GM23338 (cell line): ENCODE results near the gene OSBPL5. TPM values are rescaled to one million over a fixed set of nuclear protein-coding genes. Genes with fewer than 3 reads are reported as not detected.

Source experiments
- ATAC-seq: fragments of 200-7000 bp; cut with Tn5 transposase; 3 replicates; pipeline ENCODE4 v1.9.1; 2020
- DNase-seq: peaks from one replicate; pipeline ENCODE4 v3.0.0-alpha.2; 2015; ENCODE audit warnings: low spot score
- H2AFZ ChIP-seq: fragments of 200-600 bp; sonication (generic); 2 replicates; pipeline ENCODE4 v1.8.0; 2016; ENCODE audit warnings: antibody characterized with exemption, mild to moderate bottlenecking, moderate library complexity
- H3F3A ChIP-seq: fragments of 200-600 bp; sonication (generic); replicated peaks from 2 replicates; pipeline ENCODE4 v1.8.0; 2017; ENCODE audit warnings: antibody characterized with exemption, mixed run types, low read depth
- H3K27ac ChIP-seq: fragments of 200-600 bp; sonication (generic); 2 replicates; pipeline ENCODE4 v1.6.1; 2016; ENCODE audit warnings: low read depth
- H3K27me3 ChIP-seq: fragments of 200-600 bp; sonication (generic); 2 replicates; pipeline ENCODE4 v1.8.0; 2016; ENCODE audit warnings: mild to moderate bottlenecking, mixed run types, moderate library complexity; ENCODE audit not compliant: insufficient read depth
- H3K36me3 ChIP-seq: fragments of 200-600 bp; sonication (generic); 2 replicates; pipeline ENCODE4 v1.8.0; 2016; ENCODE audit warnings: mild to moderate bottlenecking; ENCODE audit not compliant: insufficient read depth
- H3K4me1 ChIP-seq: fragments of 200-600 bp; sonication (generic); 2 replicates; pipeline ENCODE4 v1.8.0; 2016; ENCODE audit warnings: mild to moderate bottlenecking, moderate library complexity; ENCODE audit not compliant: insufficient read depth
- H3K4me2 ChIP-seq: fragments of 200-600 bp; sonication (generic); 2 replicates; pipeline ENCODE4 v1.7.1; 2017; ENCODE audit warnings: mixed run types
- H3K4me3 ChIP-seq: fragments of 200-600 bp; sonication (generic); 2 replicates; pipeline ENCODE4 v1.6.1; 2016; ENCODE audit warnings: mixed run types
- H3K79me2 ChIP-seq: fragments of 200-600 bp; sonication (generic); replicated peaks from 2 replicates; pipeline ENCODE4 v1.8.0; 2017; ENCODE audit warnings: mild to moderate bottlenecking; ENCODE audit not compliant: insufficient read depth
- H3K9me2 ChIP-seq: fragments of 200-600 bp; sonication (generic); 2 replicates; pipeline ENCODE4 v1.8.0; 2017; ENCODE audit not compliant: insufficient read depth
- H4K20me1 ChIP-seq: fragments of 200-600 bp; sonication (generic); replicated peaks from 2 replicates; pipeline ENCODE4 v1.8.0; 2017; ENCODE audit warnings: mild to moderate bottlenecking; ENCODE audit not compliant: insufficient read depth
- H3K27ac Mint-ChIP-seq: 2 replicates; pipeline ENCODE4 v1.8.0; 2020; ENCODE audit warnings: inconsistent platforms, mild to moderate bottlenecking, moderate library complexity, mixed read lengths
- H3K27me3 Mint-ChIP-seq: 3 replicates; pipeline ENCODE4 v1.8.0; 2022; ENCODE audit warnings: low read depth, mild to moderate bottlenecking, moderate library complexity, mixed read lengths, inconsistent platforms; ENCODE audit not compliant: insufficient read depth, poor library complexity
- H3K36me3 Mint-ChIP-seq: 3 replicates; pipeline ENCODE4 v1.8.0; 2021; ENCODE audit warnings: low read depth, mild to moderate bottlenecking, inconsistent platforms, moderate library complexity, mixed read lengths
- H3K4me1 Mint-ChIP-seq: 3 replicates; pipeline ENCODE4 v1.8.0; 2020; ENCODE audit warnings: mild to moderate bottlenecking, inconsistent platforms, mixed read lengths
- H3K4me3 Mint-ChIP-seq: 3 replicates; pipeline ENCODE4 v1.8.0; 2021; ENCODE audit warnings: moderate library complexity, mild to moderate bottlenecking, inconsistent platforms, mixed read lengths
- H3K9me3 Mint-ChIP-seq: 3 replicates; pipeline ENCODE4 v1.8.0; 2020; ENCODE audit warnings: moderate library complexity, mild to moderate bottlenecking, inconsistent platforms, mixed read lengths
- EZH2 ChIP-seq: fragments of 200-600 bp; sonication (generic); IDR thresholded peaks from one replicate; pipeline ENCODE4 v1.8.0; 2017; ENCODE audit warnings: antibody characterized with exemption, mild to moderate bottlenecking, low read depth; ENCODE audit not compliant: unreplicated experiment
- EZH2phosphoT487 ChIP-seq: fragments of 200-600 bp; sonication (generic); IDR thresholded peaks from one replicate; pipeline ENCODE4 v1.8.1; 2018; ENCODE audit warnings: antibody characterized with exemption; ENCODE audit not compliant: unreplicated experiment
- JUNB ChIP-seq: IDR thresholded peaks from one replicate; pipeline ENCODE4 v1.6.1; 2016; ENCODE audit warnings: antibody characterized with exemption; ENCODE audit not compliant: unreplicated experiment
- POLR2AphosphoS5 ChIP-seq: IDR thresholded peaks from 2 replicates; pipeline ENCODE4 v1.6.1; 2016; ENCODE audit warnings: antibody characterized with exemption, low read depth
- ZNF114 ChIP-seq: fragments of 250-450 bp; sonication (Bioruptor Pico); IDR thresholded peaks from 2 replicates; pipeline ENCODE4 v1.5.0; 2020; ENCODE audit warnings: mild to moderate bottlenecking, moderate library complexity
- ZNF331 ChIP-seq: fragments of 250-450 bp; sonication (Bioruptor Pico); IDR thresholded peaks from 2 replicates; pipeline ENCODE4 v1.5.0; 2020; ENCODE audit warnings: low read depth, mild to moderate bottlenecking, moderate library complexity
- polyA plus RNA-seq: library from polyadenylated mRNA; unstranded; fragments of >200 nt; fragmentation: Nextera tagmentation; extraction: Ambion mirVana; gene quantifications from 2 replicates; pipeline ENCODE4 v1.2.1, GENCODE V29; 2016
- total RNA-seq: library from RNA; depleted of rRNA; stranded (reverse); fragments of >200 nt; shearing (Covaris generic); gene quantifications from 2 replicates; pipeline ENCODE4 v1.2.3, GENCODE V29; 2014
- TF ChIP-seq, protein P1 (sequence below), 2 experiments: fragments of 200-600 bp in 1 of 2; sonication (generic) in 1 of 2; conservative IDR thresholded peaks; 2 replicates each; pipeline versions ENCODE4 v1.5.1 to v1.6.1; 2016 to 2017; ENCODE audit warnings: antibody characterized with exemption in 2 of 2, low read depth in 2 of 2, mild to moderate bottlenecking in 2 of 2, moderate library complexity in 1 of 2
- TF ChIP-seq, protein P2 (sequence below): fragments of 250-450 bp; sonication (Bioruptor Pico); IDR thresholded peaks from 2 replicates; pipeline ENCODE4 v1.5.0; 2020; ENCODE audit warnings: mild to moderate bottlenecking, moderate library complexity
- TF ChIP-seq, protein P3 (sequence below): IDR thresholded peaks from 2 replicates; pipeline ENCODE4 v1.6.1; 2016; ENCODE audit warnings: antibody characterized with exemption

The OSBPL5 gene
- total and polyA plus RNA-seq, 2 experiments from 2014 or later = 2.7 to 12.0 TPM

DNA sequence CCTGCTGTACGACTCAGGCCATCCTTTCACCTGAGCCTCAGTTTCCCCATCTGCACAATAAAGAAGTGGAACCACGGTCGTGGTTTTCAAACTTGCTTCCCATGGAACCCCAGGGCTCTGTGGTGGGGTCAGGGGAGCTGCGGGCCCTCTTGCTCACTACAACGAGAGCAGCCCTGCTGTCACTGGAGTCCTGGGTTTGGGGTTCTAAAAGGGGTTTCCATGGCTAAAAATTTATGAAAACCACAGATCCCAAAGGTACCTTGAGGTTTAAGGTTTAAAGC, 62.5 kb downstream of the OSBPL5 start (continued):
- TF ChIP-seq, protein P1, sequence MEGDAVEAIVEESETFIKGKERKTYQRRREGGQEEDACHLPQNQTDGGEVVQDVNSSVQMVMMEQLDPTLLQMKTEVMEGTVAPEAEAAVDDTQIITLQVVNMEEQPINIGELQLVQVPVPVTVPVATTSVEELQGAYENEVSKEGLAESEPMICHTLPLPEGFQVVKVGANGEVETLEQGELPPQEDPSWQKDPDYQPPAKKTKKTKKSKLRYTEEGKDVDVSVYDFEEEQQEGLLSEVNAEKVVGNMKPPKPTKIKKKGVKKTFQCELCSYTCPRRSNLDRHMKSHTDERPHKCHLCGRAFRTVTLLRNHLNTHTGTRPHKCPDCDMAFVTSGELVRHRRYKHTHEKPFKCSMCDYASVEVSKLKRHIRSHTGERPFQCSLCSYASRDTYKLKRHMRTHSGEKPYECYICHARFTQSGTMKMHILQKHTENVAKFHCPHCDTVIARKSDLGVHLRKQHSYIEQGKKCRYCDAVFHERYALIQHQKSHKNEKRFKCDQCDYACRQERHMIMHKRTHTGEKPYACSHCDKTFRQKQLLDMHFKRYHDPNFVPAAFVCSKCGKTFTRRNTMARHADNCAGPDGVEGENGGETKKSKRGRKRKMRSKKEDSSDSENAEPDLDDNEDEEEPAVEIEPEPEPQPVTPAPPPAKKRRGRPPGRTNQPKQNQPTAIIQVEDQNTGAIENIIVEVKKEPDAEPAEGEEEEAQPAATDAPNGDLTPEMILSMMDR (conservative IDR thresholded peaks at IDR 0.05; ENCODE audit: low read depth in 2 of 2) = no peak

DNA sequence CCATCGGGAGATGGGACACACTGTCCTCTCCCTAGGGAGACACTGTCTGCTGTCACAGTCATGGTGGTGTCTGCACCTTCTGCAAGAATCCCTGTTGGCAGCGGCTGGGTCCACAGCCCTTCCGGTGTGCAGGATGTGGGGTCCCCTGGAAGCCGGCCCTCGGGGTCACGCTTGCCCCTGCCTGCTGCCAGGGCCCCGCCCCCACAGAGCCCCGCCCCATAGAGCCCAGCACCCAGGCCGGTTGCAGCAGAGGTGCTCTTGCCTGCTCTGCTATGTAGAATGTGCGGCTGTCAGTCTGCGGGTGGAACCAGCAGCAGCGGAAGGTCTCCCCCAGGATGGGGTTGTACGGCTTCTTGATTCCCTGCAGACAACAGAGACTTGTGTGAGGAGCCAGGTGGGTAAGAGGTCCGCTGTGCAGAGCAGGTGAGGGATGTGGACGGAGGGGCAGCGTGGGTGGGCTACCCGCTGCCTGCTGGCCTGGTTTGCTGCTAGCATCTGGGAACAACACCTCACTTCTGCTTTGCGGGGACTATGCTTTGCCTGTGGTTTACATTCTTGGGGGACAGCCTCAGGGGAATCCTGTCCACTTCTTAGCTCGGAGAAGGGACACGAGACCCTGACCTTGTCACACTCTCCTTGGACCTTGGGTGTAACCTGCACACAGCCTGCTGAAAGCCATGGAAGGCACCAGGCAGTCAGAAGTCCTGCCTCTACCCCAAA, 63.0 kb downstream of the OSBPL5 start:
- H3K79me2 ChIP-seq = no peaks in the 10 kb centered on the region
- H3K27me3 Mint-ChIP-seq = peaks cover 5% of the 10 kb centered on the region
- no peaks in the 10 kb centered on the region for H3K36me3 Mint-ChIP-seq
- no peaks in the 10 kb centered on the region for H3K9me2 ChIP-seq
- no peak overlapping the region for H3K27ac Mint-ChIP-seq
- H3K4me1 ChIP-seq = no peaks in the 10 kb centered on the region
- H4K20me1 ChIP-seq = no peaks in the 10 kb centered on the region
- no peaks in the 10 kb centered on the region for H3K27me3 ChIP-seq
- no peak overlapping the region for H3K4me3 Mint-ChIP-seq
- H3K4me2 ChIP-seq = no peak overlapping the region
- H3K27ac ChIP-seq = no peak overlapping the region
- no peaks in the 10 kb centered on the region for H3F3A ChIP-seq
- no peak overlapping the region for H3K4me3 ChIP-seq
- DNase-seq (no peak), ATAC-seq (peak; percentile 57)
- no peak for TF ChIP-seq EZH2
- TF ChIP-seq, protein P2, sequence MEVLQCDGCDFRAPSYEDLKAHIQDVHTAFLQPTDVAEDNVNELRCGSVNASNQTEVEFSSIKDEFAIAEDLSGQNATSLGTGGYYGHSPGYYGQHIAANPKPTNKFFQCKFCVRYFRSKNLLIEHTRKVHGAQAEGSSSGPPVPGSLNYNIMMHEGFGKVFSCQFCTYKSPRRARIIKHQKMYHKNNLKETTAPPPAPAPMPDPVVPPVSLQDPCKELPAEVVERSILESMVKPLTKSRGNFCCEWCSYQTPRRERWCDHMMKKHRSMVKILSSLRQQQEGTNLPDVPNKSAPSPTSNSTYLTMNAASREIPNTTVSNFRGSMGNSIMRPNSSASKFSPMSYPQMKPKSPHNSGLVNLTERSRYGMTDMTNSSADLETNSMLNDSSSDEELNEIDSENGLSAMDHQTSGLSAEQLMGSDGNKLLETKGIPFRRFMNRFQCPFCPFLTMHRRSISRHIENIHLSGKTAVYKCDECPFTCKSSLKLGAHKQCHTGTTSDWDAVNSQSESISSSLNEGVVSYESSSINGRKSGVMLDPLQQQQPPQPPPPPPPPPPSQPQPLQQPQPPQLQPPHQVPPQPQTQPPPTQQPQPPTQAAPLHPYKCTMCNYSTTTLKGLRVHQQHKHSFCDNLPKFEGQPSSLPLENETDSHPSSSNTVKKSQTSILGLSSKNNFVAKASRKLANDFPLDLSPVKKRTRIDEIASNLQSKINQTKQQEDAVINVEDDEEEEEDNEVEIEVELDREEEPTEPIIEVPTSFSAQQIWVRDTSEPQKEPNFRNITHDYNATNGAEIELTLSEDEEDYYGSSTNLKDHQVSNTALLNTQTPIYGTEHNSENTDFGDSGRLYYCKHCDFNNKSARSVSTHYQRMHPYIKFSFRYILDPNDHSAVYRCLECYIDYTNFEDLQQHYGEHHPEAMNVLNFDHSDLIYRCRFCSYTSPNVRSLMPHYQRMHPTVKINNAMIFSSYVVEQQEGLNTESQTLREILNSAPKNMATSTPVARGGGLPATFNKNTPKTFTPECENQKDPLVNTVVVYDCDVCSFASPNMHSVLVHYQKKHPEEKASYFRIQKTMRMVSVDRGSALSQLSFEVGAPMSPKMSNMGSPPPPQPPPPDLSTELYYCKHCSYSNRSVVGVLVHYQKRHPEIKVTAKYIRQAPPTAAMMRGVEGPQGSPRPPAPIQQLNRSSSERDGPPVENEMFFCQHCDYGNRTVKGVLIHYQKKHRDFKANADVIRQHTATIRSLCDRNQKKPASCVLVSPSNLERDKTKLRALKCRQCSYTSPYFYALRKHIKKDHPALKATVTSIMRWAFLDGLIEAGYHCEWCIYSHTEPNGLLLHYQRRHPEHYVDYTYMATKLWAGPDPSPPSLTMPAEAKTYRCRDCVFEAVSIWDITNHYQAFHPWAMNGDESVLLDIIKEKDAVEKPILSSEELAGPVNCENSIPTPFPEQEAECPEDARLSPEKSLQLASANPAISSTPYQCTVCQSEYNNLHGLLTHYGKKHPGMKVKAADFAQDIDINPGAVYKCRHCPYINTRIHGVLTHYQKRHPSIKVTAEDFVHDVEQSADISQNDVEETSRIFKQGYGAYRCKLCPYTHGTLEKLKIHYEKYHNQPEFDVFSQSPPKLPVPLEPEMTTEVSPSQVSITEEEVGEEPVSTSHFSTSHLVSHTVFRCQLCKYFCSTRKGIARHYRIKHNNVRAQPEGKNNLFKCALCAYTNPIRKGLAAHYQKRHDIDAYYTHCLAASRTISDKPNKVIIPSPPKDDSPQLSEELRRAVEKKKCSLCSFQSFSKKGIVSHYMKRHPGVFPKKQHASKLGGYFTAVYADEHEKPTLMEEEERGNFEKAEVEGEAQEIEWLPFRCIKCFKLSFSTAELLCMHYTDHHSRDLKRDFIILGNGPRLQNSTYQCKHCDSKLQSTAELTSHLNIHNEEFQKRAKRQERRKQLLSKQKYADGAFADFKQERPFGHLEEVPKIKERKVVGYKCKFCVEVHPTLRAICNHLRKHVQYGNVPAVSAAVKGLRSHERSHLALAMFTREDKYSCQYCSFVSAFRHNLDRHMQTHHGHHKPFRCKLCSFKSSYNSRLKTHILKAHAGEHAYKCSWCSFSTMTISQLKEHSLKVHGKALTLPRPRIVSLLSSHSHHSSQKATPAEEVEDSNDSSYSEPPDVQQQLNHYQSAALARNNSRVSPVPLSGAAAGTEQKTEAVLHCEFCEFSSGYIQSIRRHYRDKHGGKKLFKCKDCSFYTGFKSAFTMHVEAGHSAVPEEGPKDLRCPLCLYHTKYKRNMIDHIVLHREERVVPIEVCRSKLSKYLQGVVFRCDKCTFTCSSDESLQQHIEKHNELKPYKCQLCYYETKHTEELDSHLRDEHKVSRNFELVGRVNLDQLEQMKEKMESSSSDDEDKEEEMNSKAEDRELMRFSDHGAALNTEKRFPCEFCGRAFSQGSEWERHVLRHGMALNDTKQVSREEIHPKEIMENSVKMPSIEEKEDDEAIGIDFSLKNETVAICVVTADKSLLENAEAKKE (CRISPR knock-in tag) = no peak
- TF ChIP-seq JUNB = no peak
- no peak for TF ChIP-seq ZNF331 (CRISPR knock-in tag)
- no peak for TF ChIP-seq EZH2phosphoT487
- no peak for TF ChIP-seq POLR2AphosphoS5
- TF ChIP-seq, protein P1 (conservative IDR thresholded peaks at IDR 0.05; ENCODE audit: low read depth in 2 of 2) = no peak
- TF ChIP-seq, protein P3, sequence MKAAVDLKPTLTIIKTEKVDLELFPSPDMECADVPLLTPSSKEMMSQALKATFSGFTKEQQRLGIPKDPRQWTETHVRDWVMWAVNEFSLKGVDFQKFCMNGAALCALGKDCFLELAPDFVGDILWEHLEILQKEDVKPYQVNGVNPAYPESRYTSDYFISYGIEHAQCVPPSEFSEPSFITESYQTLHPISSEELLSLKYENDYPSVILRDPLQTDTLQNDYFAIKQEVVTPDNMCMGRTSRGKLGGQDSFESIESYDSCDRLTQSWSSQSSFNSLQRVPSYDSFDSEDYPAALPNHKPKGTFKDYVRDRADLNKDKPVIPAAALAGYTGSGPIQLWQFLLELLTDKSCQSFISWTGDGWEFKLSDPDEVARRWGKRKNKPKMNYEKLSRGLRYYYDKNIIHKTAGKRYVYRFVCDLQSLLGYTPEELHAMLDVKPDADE = no peak
- TF ChIP-seq ZNF114 (CRISPR knock-in tag) = no peak
- H2AFZ ChIP-seq = no peak overlapping the region
- H3K36me3 ChIP-seq = no peaks in the 10 kb centered on the region
- H3K9me3 Mint-ChIP-seq = no peaks in the 10 kb centered on the region
- H3K4me1 Mint-ChIP-seq = peaks cover 6% of the 10 kb centered on the region
